Tibial nerve (tissue), 4 donors: ENCODE data around the gene PDCD11. TPM values are rescaled to one million over a fixed set of nuclear protein-coding genes. Genes with fewer than 3 reads are reported as not detected.

ENCODE experiments used
- DNase-seq, 2 donors: peaks; one replicate each; pipeline ENCODE4 v3.0.0-alpha.2; 2019; ENCODE audit warnings: low spot score in 2 of 2
- H3K27ac ChIP-seq, 4 donors: fragments of 200-600 bp; sonication (generic) in 3 of 4; one replicate each; pipeline ENCODE4 v1.5.1; 2017 to 2019; ENCODE audit warnings: mild to moderate bottlenecking in 1 of 4
- H3K27me3 ChIP-seq, 2 donors: fragments of 200-600 bp; sonication (generic) in 1 of 2; one replicate each; pipeline versions ENCODE4 v1.5.1 to v1.6.0; 2017 to 2019
- H3K36me3 ChIP-seq, 3 donors: fragments of 200-600 bp; sonication (generic); one replicate each; pipeline ENCODE4 v1.5.1; 2018 to 2019
- H3K4me1 ChIP-seq, 4 donors: fragments of 200-600 bp; sonication (generic) in 3 of 4; one replicate each; pipeline ENCODE4 v1.5.1; 2017 to 2019
- H3K4me3 ChIP-seq, 4 donors: fragments of 200-600 bp; sonication (generic) in 3 of 4; one replicate each; pipeline ENCODE4 v1.5.1; 2017 to 2019; ENCODE audit warnings: mild to moderate bottlenecking in 1 of 4, moderate library complexity in 1 of 4
- H3K9me3 ChIP-seq, 4 donors: fragments of 200-600 bp; sonication (generic) in 3 of 4; one replicate each; pipeline ENCODE4 v1.5.1; 2017 to 2019
- CTCF ChIP-seq, 5 experiments: fragments of 200-600 bp in 3 of 5; fragments of 450-650 bp in 2 of 5; sonication (generic) in 3 of 5; IDR thresholded peaks; one replicate each; pipeline ENCODE4 v1.5.1; 2016 to 2019; ENCODE audit warnings: antibody characterized with exemption in 5 of 5, mild to moderate bottlenecking in 3 of 5, moderate library complexity in 2 of 5
- EP300 ChIP-seq, 2 donors: sonication (generic); formaldehyde crosslinking; IDR thresholded peaks; one replicate each; pipeline ENCODE4 v1.6.1; 2017; ENCODE audit warnings: antibody characterized with exemption in 2 of 2, mild to moderate bottlenecking in 1 of 2
- POLR2A ChIP-seq, 2 donors: fragments of 450-650 bp; IDR thresholded peaks; one replicate each; pipeline ENCODE4 v1.6.1; 2017; ENCODE audit warnings: antibody characterized with exemption in 2 of 2, mild to moderate bottlenecking in 2 of 2, moderate library complexity in 2 of 2
- WGBS, 2 donors: methylation state at CpG; one replicate each; pipeline ENCODE4 v1.1.5; 2018; 5-methylcytosine and 5-hydroxymethylcytosine counted together
- total RNA-seq, 4 donors: library from RNA; depleted of rRNA; stranded (reverse); fragments of >200 nt; gene quantifications; one replicate each; pipeline ENCODE4 v1.1.0, GENCODE V29; 2016

Gene PDCD11
- total RNA-seq, 4 donors from 2014 or later: 15.3 to 23.7 (median 17.5) TPM

- H3K9me3 ChIP-seq: no peaks in the 10 kb centered on the region
- no peak for DNase-seq
- H3K27ac ChIP-seq: no peak overlapping the region
- WGBS, 2 donors: 66 to 69% methylated on average over 3 of the region's 3 CpGs
- no peak overlapping the region for H3K4me3 ChIP-seq
- TF ChIP-seq EP300 (IDR thresholded peaks at IDR 0.05) (no peak), POLR2A (IDR thresholded peaks at IDR 0.05) (no peak), CTCF (IDR thresholded peaks at IDR 0.05) (no peak)
- H3K27me3 ChIP-seq: no peaks in the 10 kb centered on the region
- peaks cover 0 to 3% (median 0%) of the 10 kb centered on the region in 3 donors for H3K36me3 ChIP-seq
- peaks cover 0 to 11% (median 0%) of the 10 kb centered on the region in 4 donors for H3K4me1 ChIP-seq
Measured at GRCh38 chr10:103466734-103467133, 70.3 kb downstream of the PDCD11 start.

DNA sequence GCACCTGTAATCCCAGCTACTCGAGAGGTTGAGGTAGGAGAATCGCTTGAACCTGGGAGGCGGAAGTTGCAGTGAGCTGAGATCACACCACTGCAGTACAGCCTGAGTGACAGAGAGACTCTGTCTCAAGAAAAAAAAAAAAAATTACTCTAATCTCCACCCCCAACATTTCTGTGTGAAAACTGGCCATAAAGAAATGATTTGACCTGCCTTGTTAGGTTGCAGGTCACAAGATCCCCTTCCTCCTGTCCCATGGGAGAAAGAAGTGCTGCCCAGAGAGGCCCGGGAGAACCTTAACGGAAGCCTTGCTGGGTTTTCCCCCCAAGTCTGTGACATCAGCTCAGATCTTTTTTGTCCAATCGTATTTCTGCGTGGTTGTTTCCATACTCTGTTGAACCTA is 71.0 kb downstream of the PDCD11 start:
- H3K9me3 ChIP-seq: no peaks in the 10 kb centered on the region
- no peak for DNase-seq
- peaks cover 0 to 12% (median 0%) of the 10 kb centered on the region in 4 donors for H3K4me1 ChIP-seq
- peaks cover 0 to 3% (median 0%) of the 10 kb centered on the region in 3 donors for H3K36me3 ChIP-seq
- 78 to 79% methylated on average over 7 of the region's 7 CpGs for WGBS, 2 donors
- H3K27me3 ChIP-seq: no peaks in the 10 kb centered on the region
- TF ChIP-seq CTCF (IDR thresholded peaks at IDR 0.05): no peak
- no peak for TF ChIP-seq POLR2A (IDR thresholded peaks at IDR 0.05)
- TF ChIP-seq EP300 (IDR thresholded peaks at IDR 0.05): no peak
- no peak overlapping the region for H3K27ac ChIP-seq
- no peak overlapping the region for H3K4me3 ChIP-seq

DNA sequence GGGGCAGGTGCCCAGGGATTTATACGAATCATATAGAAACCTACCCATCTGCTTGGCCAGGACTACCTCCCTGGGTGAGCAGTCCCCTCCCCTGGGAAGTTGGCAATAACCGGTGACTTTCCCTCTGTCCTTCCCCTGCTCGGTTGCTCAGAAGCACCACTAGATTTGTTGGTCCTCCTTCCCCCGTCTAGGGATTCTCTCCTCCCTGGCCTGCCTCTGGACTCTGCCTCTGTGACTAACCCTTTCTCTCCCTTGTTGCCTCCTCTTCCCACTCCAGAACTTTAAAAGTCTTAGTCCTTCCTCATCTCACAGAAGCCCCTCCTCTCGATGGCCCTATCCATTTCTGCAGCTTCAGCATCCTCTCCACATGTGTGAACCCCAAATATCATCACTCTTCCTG is 72.8 kb downstream of the PDCD11 start:
- Histone ChIP-seq H3K27me3 (no peaks in the 10 kb centered on the region), H3K36me3 (no peaks in the 10 kb centered on the region), H3K4me3 (no peak overlapping the region), H3K27ac (no peak overlapping the region), H3K9me3 (no peaks in the 10 kb centered on the region), H3K4me1 (peaks cover 0 to 12% (median 0%) of the 10 kb centered on the region in 4 donors)
- 57 to 61% methylated on average over 5 of the region's 5 CpGs for WGBS, 2 donors
- DNase-seq: no peak
- TF ChIP-seq POLR2A (IDR thresholded peaks at IDR 0.05) (no peak), EP300 (IDR thresholded peaks at IDR 0.05) (no peak), CTCF (IDR thresholded peaks at IDR 0.05) (no peak)

DNA sequence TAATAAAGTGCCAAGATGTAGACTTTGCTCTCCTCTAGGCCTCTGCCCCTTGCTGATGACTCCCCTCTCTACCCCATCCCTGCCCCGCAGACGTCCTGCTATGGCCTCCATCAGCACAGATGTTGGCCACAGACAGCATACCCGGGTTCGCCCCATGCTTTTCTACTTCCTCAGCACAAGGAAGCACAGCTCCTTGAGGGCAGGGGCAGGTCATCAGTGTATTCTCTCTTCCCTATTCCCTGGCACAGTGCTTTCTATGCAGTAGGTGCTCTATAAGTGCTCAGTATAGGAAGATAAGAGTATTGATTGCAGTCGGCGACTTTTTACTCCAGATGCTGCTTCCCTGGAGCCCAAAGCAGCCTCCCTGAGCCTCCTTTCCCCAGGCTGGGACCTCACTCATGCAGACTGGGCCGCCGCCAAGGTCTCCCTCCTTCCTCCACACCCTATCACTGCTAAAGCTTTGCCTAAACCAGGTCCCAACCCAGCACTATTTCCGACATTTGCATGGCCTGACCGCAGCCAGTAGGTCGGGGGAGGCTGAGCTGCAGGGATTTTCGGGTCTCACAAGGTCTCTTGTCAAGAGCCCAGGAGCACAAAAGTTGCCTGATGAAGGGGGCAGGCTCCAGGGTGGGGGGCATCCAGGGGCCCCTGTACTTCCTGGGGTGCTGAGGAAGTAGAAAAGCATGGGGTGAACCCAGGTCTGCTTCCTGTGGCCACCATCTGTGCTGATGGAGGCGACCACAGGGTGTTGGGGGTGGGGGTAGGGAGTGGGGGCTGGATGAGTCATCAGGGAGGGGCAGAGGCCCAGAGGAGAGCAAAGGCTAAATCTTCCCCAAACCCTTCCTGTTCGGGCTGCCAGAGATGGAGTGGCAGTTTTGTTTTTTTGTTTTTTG is 74.6 kb downstream of the PDCD11 start:
- H3K36me3 ChIP-seq: no peaks in the 10 kb centered on the region
- peak in 1 of 2 donors; percentile 33 for DNase-seq
- no peaks in the 10 kb centered on the region for H3K9me3 ChIP-seq
- peak overlapping the region in 2 of 4 donors; percentile 5 to 30 for H3K27ac ChIP-seq
- H3K27me3 ChIP-seq: no peaks in the 10 kb centered on the region
- WGBS, 2 donors: 49 to 50% methylated on average over 14 of the region's 14 CpGs
- TF ChIP-seq POLR2A (IDR thresholded peaks at IDR 0.05) (no peak), CTCF (IDR thresholded peaks at IDR 0.05) (no peak), EP300 (IDR thresholded peaks at IDR 0.05) (no peak)
- H3K4me3 ChIP-seq: no peak overlapping the region
- H3K4me1 ChIP-seq: peaks cover 0 to 12% (median 0%) of the 10 kb centered on the region in 4 donors

DNA sequence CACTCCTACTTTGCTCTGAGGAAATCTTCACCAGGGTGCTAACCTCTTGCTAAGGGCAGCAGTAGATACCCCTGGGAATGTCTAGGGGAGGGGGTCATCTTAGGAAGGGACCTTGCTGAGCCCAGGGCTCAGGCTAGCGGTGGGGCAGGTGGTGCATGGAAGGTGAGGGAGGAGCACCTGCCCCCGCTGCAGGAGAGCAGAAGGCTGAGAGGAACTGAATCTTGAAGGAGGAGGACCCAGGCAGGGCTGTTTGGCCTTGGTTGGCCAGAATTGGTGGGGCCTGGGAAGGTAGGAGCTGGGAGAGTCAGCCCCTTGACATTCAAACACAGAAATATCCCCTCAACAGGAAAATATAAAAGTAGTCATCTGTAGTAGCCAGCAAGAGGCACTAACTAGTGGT is 75.6 kb downstream of the PDCD11 start:
- Histone ChIP-seq H3K4me3 (no peak overlapping the region), H3K27me3 (no peaks in the 10 kb centered on the region), H3K9me3 (no peaks in the 10 kb centered on the region), H3K4me1 (peaks cover 0 to 12% (median 0%) of the 10 kb centered on the region in 4 donors), H3K27ac (peak overlapping the region in 2 of 4 donors; percentile 5 to 30), H3K36me3 (no peaks in the 10 kb centered on the region)
- DNase-seq: no peak
- TF ChIP-seq CTCF (IDR thresholded peaks at IDR 0.05) (no peak), POLR2A (IDR thresholded peaks at IDR 0.05) (no peak), EP300 (IDR thresholded peaks at IDR 0.05) (no peak)
- WGBS, 2 donors: 95 to 100% methylated on average over 2 of the region's 2 CpGs
